Measurements from ENCODE around the gene ATP9B.
A peak's percentile ranks its signal among the peaks of the same experiment; 100 is the strongest.

Gene ATP9B

GRCh38 chr18:79068937-79069716, at the start of gene ATP9B:
Gene ATP9B, plus strand, starts transcription at chr18:79069394. Its CDS starts 17 bp downstream, at chr18:79069411.
- peak; percentile 87 for DNase-seq (ENCODE audit: low read depth)

GRCh38 chr18:79019881-79020280, 49.3 kb upstream of the ATP9B start:
- DNase-seq (ENCODE audit: low read depth): no peak

- no peak for DNase-seq (ENCODE audit: low read depth)
These were observed 46.6 kb upstream of the ATP9B start for GRCh38 chr18:79022603-79023002.

- no peak for DNase-seq (ENCODE audit: low read depth)
These were observed 42.7 kb upstream of the ATP9B start for GRCh38 chr18:79026491-79026890.

GRCh38 chr18:79030680-79031079, 38.5 kb upstream of the ATP9B start:
- no peak for DNase-seq (ENCODE audit: low read depth)

GRCh38 chr18:79042276-79042675, 26.9 kb upstream of the ATP9B start:
- DNase-seq (ENCODE audit: low read depth): no peak

GRCh38 chr18:79043288-79043687, 25.9 kb upstream of the ATP9B start:
- DNase-seq (ENCODE audit: low read depth): no peak

- DNase-seq (ENCODE audit: low read depth): no peak
These were observed 22.7 kb upstream of the ATP9B start for GRCh38 chr18:79046522-79046921.

GRCh38 chr18:79047556-79048244, 21.5 kb upstream of the ATP9B start:
- DNase-seq (ENCODE audit: low read depth): no peak

- no peak for DNase-seq (ENCODE audit: low read depth)
These were observed 21.0 kb upstream of the ATP9B start for GRCh38 chr18:79048245-79048632.

- no peak for DNase-seq (ENCODE audit: low read depth)
These were observed 19.7 kb upstream of the ATP9B start for GRCh38 chr18:79049506-79049905.

- DNase-seq (ENCODE audit: low read depth): no peak
These were observed 19.2 kb upstream of the ATP9B start for GRCh38 chr18:79050005-79050404.

- DNase-seq (ENCODE audit: low read depth): no peak
These were observed 12.3 kb upstream of the ATP9B start for GRCh38 chr18:79056827-79057367.

GRCh38 chr18:79058007-79058406, 11.2 kb upstream of the ATP9B start:
- no peak for DNase-seq (ENCODE audit: low read depth)

GRCh38 chr18:79062806-79063205, 6.4 kb upstream of the ATP9B start:
- no peak for DNase-seq (ENCODE audit: low read depth)

- DNase-seq (ENCODE audit: low read depth): no peak
These were observed 5.0 kb upstream of the ATP9B start for GRCh38 chr18:79064228-79064627.

GRCh38 chr18:79065802-79066201, 3.4 kb upstream of the ATP9B start:
- DNase-seq (ENCODE audit: low read depth): no peak

GRCh38 chr18:79067611-79068010, 1.6 kb upstream of the ATP9B start:
- no peak for DNase-seq (ENCODE audit: low read depth)

GRCh38 chr18:79068341-79068936, 755 bp upstream of the ATP9B start:
- no peak for DNase-seq (ENCODE audit: low read depth)

GRCh38 chr18:79069717-79070151, 540 bp downstream of the ATP9B start:
- no peak for DNase-seq (ENCODE audit: low read depth)

- DNase-seq (ENCODE audit: low read depth): no peak
These were observed 1.3 kb downstream of the ATP9B start for GRCh38 chr18:79070486-79070885.

GRCh38 chr18:79071037-79071436, 1.8 kb downstream of the ATP9B start:
- no peak for DNase-seq (ENCODE audit: low read depth)
